Endothelial cell of umbilical vein (primary cell): ENCODE measurements around the gene EFCAB8. TPM values are rescaled to one million over a fixed set of nuclear protein-coding genes. Genes with fewer than 3 reads are reported as not detected.

Experiments
- BruUV-seq: library from RNA; stranded (reverse); fragments of 400-500 nt; replicated peaks from 2 replicates; lab custom pipeline; 2021; lab: Mats Ljungman, UMichigan
- CTCF ChIA-PET: fragments of 300-600, 350-600 bp; sonication (Branson Sonifier 250); formaldehyde crosslinking; loops from one replicate; lab custom pipeline; 2021; ENCODE audit warnings: antibody characterized with exemption, inconsistent platforms; lab: Charles Lee
- POLR2A ChIA-PET: fragments of 300-600, 350-600 bp; sonication (Branson Sonifier 250); formaldehyde crosslinking; loops from one replicate; lab custom pipeline; 2021; ENCODE audit warnings: antibody characterized with exemption, inconsistent platforms; lab: Charles Lee
- DNase-seq: peaks from one replicate; pipeline ENCODE4 v3.0.0-alpha.2; 2011; ENCODE audit warnings: low read depth, low spot score
- FAIRE-seq: peaks from 2 replicates; lab custom pipeline; 2011; peaks lifted over from hg19 to GRCh38; lab: Jason Lieb, UNC
- H2AFZ ChIP-seq: 2 replicates; pipeline ENCODE4 v1.6.0; 2012; ENCODE audit warnings: low read depth, low read length, control low read depth, inconsistent platforms
- H3K27ac ChIP-seq: 2 replicates; pipeline ENCODE4 v1.5.1; 2011; ENCODE audit warnings: low read depth, mild to moderate bottlenecking, control low read depth, low read length, moderate library complexity; ENCODE audit not compliant: insufficient read depth
- H3K27me3 ChIP-seq, 2 experiments: 2 replicates each; pipeline versions ENCODE4 v1.6.0 to v1.6.1; 2011; ENCODE audit warnings: low read length in 2 of 2, mixed read lengths in 1 of 2; ENCODE audit not compliant: control insufficient read depth in 2 of 2, insufficient read depth in 2 of 2
- H3K36me3 ChIP-seq, 2 experiments: 2 replicates in 1 of 2; 3 replicates in 1 of 2; pipeline ENCODE4 v1.5.1; 2011; ENCODE audit warnings: low read length in 2 of 2, mild to moderate bottlenecking in 1 of 2, moderate library complexity in 1 of 2; ENCODE audit not compliant: control insufficient read depth in 2 of 2, insufficient read depth in 2 of 2; ENCODE audit errors: extremely low read depth in 1 of 2
- H3K4me1 ChIP-seq: 3 replicates; pipeline ENCODE4 v1.5.1; 2011; ENCODE audit warnings: mild to moderate bottlenecking, low read length; ENCODE audit not compliant: control insufficient read depth, insufficient read depth; ENCODE audit errors: extremely low read depth
- H3K4me2 ChIP-seq: 2 replicates; pipeline ENCODE4 v1.6.1; 2011; ENCODE audit warnings: low read length, control low read depth, mixed read lengths; ENCODE audit not compliant: insufficient read depth
- H3K4me3 ChIP-seq, 3 experiments: fragments of 200-600 bp in 1 of 3; sonication (generic), shearing (Covaris generic) in 1 of 3; replicated peaks in 1 of 3; 2 replicates each; pipeline ENCODE4 v1.5.1; 2011 to 2016; ENCODE audit warnings: control low read depth in 3 of 3, low read length in 3 of 3, mild to moderate bottlenecking in 2 of 3, inconsistent platforms in 1 of 3, low read depth in 1 of 3, moderate library complexity in 1 of 3; ENCODE audit not compliant: insufficient read depth in 1 of 3
- H3K79me2 ChIP-seq: 2 replicates; pipeline ENCODE4 v1.6.0; 2012; ENCODE audit warnings: low read length, inconsistent platforms; ENCODE audit not compliant: control insufficient read depth, insufficient read depth
- H3K9ac ChIP-seq: replicated peaks from 2 replicates; pipeline ENCODE3; 2011; ENCODE audit warnings: low read length, control low read depth; ENCODE audit not compliant: insufficient read depth; ENCODE audit errors: extremely low read depth
- H3K9me1 ChIP-seq: replicated peaks from 3 replicates; pipeline ENCODE4 v1.6.0; 2011; ENCODE audit warnings: mild to moderate bottlenecking, low read length; ENCODE audit not compliant: control insufficient read depth, insufficient read depth; ENCODE audit errors: extremely low read depth
- H3K9me3 ChIP-seq: replicated peaks from 2 replicates; pipeline ENCODE4 v1.5.1; 2012; ENCODE audit warnings: low read length, inconsistent platforms; ENCODE audit not compliant: control insufficient read depth, insufficient read depth
- H4K20me1 ChIP-seq: replicated peaks from 2 replicates; pipeline ENCODE3; 2011; ENCODE audit warnings: mild to moderate bottlenecking, low read length; ENCODE audit not compliant: control insufficient read depth, insufficient read depth; ENCODE audit errors: extremely low read depth
- CTCF ChIP-seq, 2 donors: IDR thresholded peaks; 1 replicate in 1 of 2; 2 replicates in 1 of 2; pipeline ENCODE4 v1.5.1; 2011; ENCODE audit warnings: low read length in 2 of 2, mild to moderate bottlenecking in 2 of 2, moderate library complexity in 2 of 2, control low read depth in 1 of 2, inconsistent platforms in 1 of 2, low read depth in 1 of 2; ENCODE audit not compliant: insufficient read depth in 1 of 2; ENCODE audit errors: extremely low read depth in 1 of 2
- GATA2 ChIP-seq: IDR thresholded peaks from 2 replicates; pipeline ENCODE4 v1.7.0; 2011; ENCODE audit warnings: low read depth, mild to moderate bottlenecking, moderate library complexity, mixed read lengths, low read length; ENCODE audit not compliant: insufficient read length, insufficient read depth
- dilution Hi-C: fragments of 300-500 bp; cut with MboI; formaldehyde crosslinking; loops from one replicate; pipeline ENCODE4 v1.15.0; 2019; ENCODE audit warnings: low sequenced_read_pairs; ENCODE audit not compliant: extremely low pct_ligation_motif_present
- intact Hi-C: fragments of 100-400 bp; cut with micrococcal nuclease; formaldehyde crosslinking; loops from one replicate; pipeline ENCODE4 v1.10.0; 2022
- polyA plus RNA-seq, 4 experiments: library from polyadenylated mRNA; depleted of rRNA in 3 of 4; stranded (reverse) in 3 of 4; unstranded in 1 of 4; fragments of >200 nt; gene quantifications; 2 replicates each; pipeline versions ENCODE4 v1.2.1 to v1.2.3, GENCODE V29; 2011 to 2012; ENCODE audit warnings: missing spikeins in 1 of 4
- total RNA-seq: library from RNA; stranded (reverse); gene quantifications from 2 replicates; pipeline ENCODE4 v1.2.3, GENCODE V29; 2021

The EFCAB8 gene
- total and polyA plus RNA-seq, 2 donors (not counting 3 experiments of a cell fraction or from before 2014, with no cell fraction given), result 0.01 to 0.31 TPM

DNA sequence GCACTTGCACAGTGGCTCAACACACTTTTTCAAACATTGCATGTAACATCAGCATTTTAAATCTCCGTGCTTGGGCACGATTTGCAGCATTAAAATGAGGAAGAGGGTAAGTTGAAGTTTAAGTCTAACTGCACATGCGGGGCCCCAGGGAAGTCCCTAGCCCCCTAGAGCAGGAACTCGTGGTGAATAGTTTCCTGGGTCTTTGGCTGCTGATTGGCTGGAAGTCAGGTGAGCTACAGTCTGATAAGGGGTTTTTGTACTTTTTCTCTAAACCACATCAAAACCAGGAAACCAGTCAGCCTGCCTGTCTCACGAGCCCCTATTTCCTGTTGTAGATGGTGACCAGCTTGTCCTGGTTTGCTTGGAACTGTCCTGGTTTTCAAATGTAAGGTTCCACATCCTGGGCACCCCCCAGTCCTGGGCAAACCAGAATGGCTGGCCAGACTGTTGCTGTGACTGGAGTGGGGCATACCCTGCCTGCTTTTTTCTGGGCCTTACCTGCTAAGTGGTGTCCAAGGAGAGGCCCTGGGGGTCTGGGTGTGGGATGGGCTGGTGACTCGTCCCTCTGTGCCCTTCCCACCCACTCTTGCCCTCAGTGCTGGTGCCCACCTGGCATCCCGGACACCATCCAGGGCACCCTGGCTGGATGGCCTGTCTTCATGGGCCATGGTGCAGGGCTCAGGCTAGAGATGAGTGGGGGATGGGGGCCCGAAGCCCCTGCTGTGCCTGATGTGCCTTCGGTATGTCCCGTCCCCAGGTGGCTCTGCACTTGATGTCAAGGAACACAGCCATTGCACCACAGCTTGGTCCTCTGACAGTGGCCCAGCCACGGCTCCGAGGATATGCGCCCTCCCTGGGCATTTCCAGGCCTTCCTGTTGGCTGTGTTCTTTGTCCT lies 113.7 kb downstream of the EFCAB8 start:
- dilution Hi-C loops, result no loop called here

More for the DNA sequence above, 113.7 kb downstream of the EFCAB8 start:
- DNase-seq, result peak; percentile 8
- no peak for TF ChIP-seq CTCF (IDR thresholded peaks at IDR 0.05; ENCODE audit: extremely low read depth in 1 of 2, insufficient read depth in 1 of 2, low read depth in 1 of 2, low read length in 2 of 2)
- TF ChIP-seq GATA2, result peak; percentile 56
- Histone ChIP-seq H3K27ac (no peak overlapping the region), H3K9me3 (no peaks in the 10 kb centered on the region), H3K4me2 (peak overlapping the region; percentile 35), H3K9me1 (no peaks in the 10 kb centered on the region), H3K27me3 (no peaks in the 10 kb centered on the region), H3K9ac (no peak overlapping the region), H4K20me1 (no peaks in the 10 kb centered on the region), H3K79me2 (no peaks in the 10 kb centered on the region), H3K4me1 (peaks cover 14% of the 10 kb centered on the region), H3K4me3 (no peak overlapping the region), H2AFZ (peak overlapping the region; percentile 97), H3K36me3 (no peaks in the 10 kb centered on the region)
- no TSS peak for BruUV-seq
- FAIRE-seq, result peak; percentile 24
- ChIA-PET POLR2A (no interaction called here), CTCF (interaction anchor here (1.5 kb wide), 1 partner anchor 235 kb away, joined by 3 read pairs; no protein-coding TSS in a partner anchor)
- intact Hi-C loops, result no loop called here
